Activated B cell treated with CpG ODN at 0.5 μM for 24 hours (primary cell): ENCODE data around the gene FIP1L1. TPM values are rescaled to one million over a fixed set of nuclear protein-coding genes. Genes with fewer than 3 reads are reported as not detected.

Experiments used
- ATAC-seq: fragments of 200-7000 bp; cut with Tn5 transposase; one replicate; pipeline ENCODE4 v1.10.0; 2021; ENCODE audit warnings: low read depth, mild to moderate bottlenecking, moderate library complexity
- CTCF ChIA-PET: fragments of 350-600 bp; sonication (Branson Sonifier 250); formaldehyde crosslinking; loops from one replicate; lab custom pipeline; 2021; ENCODE audit warnings: antibody characterized with exemption; lab: Charles Lee
- POLR2A ChIA-PET: fragments of 350-600 bp; sonication (Branson Sonifier 250); formaldehyde crosslinking; loops from one replicate; lab custom pipeline; 2021; ENCODE audit warnings: antibody characterized with exemption; lab: Charles Lee
- DNase-seq: peaks from one replicate; pipeline ENCODE4 v3.0.0; 2022
- H3K27ac Mint-ChIP-seq: one replicate; pipeline ENCODE4 v1.8.0; 2020; ENCODE audit warnings: mixed read lengths
- H3K27me3 Mint-ChIP-seq: one replicate; pipeline ENCODE4 v1.8.0; 2021; ENCODE audit warnings: mixed read lengths
- H3K36me3 Mint-ChIP-seq: one replicate; pipeline ENCODE4 v1.8.0; 2021; ENCODE audit warnings: low read depth, mixed read lengths
- H3K4me1 Mint-ChIP-seq: one replicate; pipeline ENCODE4 v1.8.0; 2021; ENCODE audit warnings: mixed read lengths
- H3K4me3 Mint-ChIP-seq: one replicate; pipeline ENCODE4 v1.8.0; 2020; ENCODE audit warnings: mild to moderate bottlenecking, mixed read lengths
- H3K9me3 Mint-ChIP-seq: one replicate; pipeline ENCODE4 v1.8.0; 2020; ENCODE audit warnings: mixed read lengths
- intact Hi-C: fragments of 100-400 bp; cut with micrococcal nuclease; formaldehyde crosslinking; loops from one replicate; pipeline ENCODE4 v1.15.1; 2024
- total RNA-seq: library from RNA; stranded (reverse); gene quantifications from 2 replicates; pipeline ENCODE4 v1.2.3, GENCODE V29; 2022
- TF ChIP-seq, protein P1 (sequence below): fragments of 200-600 bp; IDR thresholded peaks from one replicate; pipeline ENCODE4 v1.8.0; 2022; ENCODE audit warnings: antibody characterized with exemption, mild to moderate bottlenecking

FIP1L1 gene
- total RNA-seq, 1 donor from 2014 or later: 80.1 TPM

GRCh38 chr4:53422367-53422766, 44.9 kb downstream of the FIP1L1 start:
- Mint-ChIP-seq H3K27me3 (no peaks in the 10 kb centered on the region), H3K27ac (no peak overlapping the region), H3K9me3 (no peaks in the 10 kb centered on the region), H3K36me3 (peaks cover 47% of the 10 kb centered on the region), H3K4me1 (no peaks in the 10 kb centered on the region), H3K4me3 (no peak overlapping the region)
- ChIA-PET CTCF (interaction anchor here (1.0 kb wide), 1 partner anchor 811 kb away, joined by 3 read pairs; no protein-coding TSS in a partner anchor), POLR2A (no interaction called here)
- intact Hi-C loops: loop anchor here (10.0 kb wide), 1 partner anchor 382 kb away; no protein-coding TSS in a partner anchor
- ATAC-seq (no peak), DNase-seq (no peak)
- TF ChIP-seq, protein P1, sequence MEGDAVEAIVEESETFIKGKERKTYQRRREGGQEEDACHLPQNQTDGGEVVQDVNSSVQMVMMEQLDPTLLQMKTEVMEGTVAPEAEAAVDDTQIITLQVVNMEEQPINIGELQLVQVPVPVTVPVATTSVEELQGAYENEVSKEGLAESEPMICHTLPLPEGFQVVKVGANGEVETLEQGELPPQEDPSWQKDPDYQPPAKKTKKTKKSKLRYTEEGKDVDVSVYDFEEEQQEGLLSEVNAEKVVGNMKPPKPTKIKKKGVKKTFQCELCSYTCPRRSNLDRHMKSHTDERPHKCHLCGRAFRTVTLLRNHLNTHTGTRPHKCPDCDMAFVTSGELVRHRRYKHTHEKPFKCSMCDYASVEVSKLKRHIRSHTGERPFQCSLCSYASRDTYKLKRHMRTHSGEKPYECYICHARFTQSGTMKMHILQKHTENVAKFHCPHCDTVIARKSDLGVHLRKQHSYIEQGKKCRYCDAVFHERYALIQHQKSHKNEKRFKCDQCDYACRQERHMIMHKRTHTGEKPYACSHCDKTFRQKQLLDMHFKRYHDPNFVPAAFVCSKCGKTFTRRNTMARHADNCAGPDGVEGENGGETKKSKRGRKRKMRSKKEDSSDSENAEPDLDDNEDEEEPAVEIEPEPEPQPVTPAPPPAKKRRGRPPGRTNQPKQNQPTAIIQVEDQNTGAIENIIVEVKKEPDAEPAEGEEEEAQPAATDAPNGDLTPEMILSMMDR: no peak

DNA sequence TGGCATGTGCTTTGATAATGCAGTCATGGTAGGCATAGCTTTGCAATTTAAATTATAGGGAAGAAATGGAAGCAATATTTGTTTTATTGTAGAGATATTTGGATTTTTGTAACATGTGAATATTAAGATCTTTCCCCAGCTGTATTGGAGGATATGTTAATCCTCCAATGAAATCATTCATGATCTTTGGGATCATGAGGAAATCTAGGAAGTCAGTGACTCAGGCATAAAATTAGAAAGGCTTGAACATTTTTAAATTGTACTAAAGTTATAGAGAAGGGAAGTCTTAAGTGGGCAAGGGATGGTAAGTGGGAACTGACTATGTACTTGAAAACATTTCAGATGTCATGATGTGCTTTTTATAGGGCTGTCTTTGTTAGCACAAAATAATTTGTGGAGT, 46.8 kb downstream of the FIP1L1 start:
- peaks cover 55% of the 10 kb centered on the region for H3K36me3 Mint-ChIP-seq
- H3K27me3 Mint-ChIP-seq: no peaks in the 10 kb centered on the region
- intact Hi-C loops: loop anchor here (10.0 kb wide), 1 partner anchor 381 kb away; no protein-coding TSS in a partner anchor
- H3K4me1 Mint-ChIP-seq: no peaks in the 10 kb centered on the region
- TF ChIP-seq, protein P1: no peak
- DNase-seq (no peak), ATAC-seq (no peak)
- H3K27ac Mint-ChIP-seq: no peak overlapping the region
- no peaks in the 10 kb centered on the region for H3K9me3 Mint-ChIP-seq
- H3K4me3 Mint-ChIP-seq: no peak overlapping the region
- POLR2A ChIA-PET: no interaction called here
- CTCF ChIA-PET: interaction anchor here (0.5 kb wide), 1 partner anchor 1048 kb away, joined by 5 read pairs; no protein-coding TSS in a partner anchor

DNA sequence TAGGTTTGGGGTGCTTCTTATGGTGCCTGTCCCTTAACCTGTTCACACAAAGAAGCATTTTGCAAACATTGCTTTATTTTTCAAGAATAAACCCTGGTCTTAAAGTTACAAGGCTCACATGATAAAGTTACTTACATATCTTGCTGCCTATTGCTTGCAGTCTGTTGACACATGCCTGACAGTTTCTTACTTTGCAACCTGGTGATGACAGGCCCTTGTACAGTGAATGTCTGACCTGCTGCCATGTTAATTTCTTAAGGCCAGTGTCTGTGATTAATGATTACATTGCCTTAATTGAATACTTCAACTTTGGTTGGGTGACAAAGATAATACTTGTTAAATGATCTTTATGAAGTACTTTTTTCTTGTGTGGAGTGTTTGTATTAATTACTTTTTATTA, 49.9 kb downstream of the FIP1L1 start:
- ATAC-seq (no peak), DNase-seq (no peak)
- intact Hi-C loops: loop anchor here (5.0 to 10.0 kb wide), 2 partner anchors 35 to 377 kb away; no protein-coding TSS in a partner anchor
- no peak overlapping the region for H3K4me3 Mint-ChIP-seq
- TF ChIP-seq, protein P1: no peak
- CTCF ChIA-PET: no interaction called here
- peaks cover 68% of the 10 kb centered on the region for H3K36me3 Mint-ChIP-seq
- POLR2A ChIA-PET: no interaction called here
- no peaks in the 10 kb centered on the region for H3K27me3 Mint-ChIP-seq
- no peaks in the 10 kb centered on the region for H3K4me1 Mint-ChIP-seq
- no peaks in the 10 kb centered on the region for H3K9me3 Mint-ChIP-seq
- H3K27ac Mint-ChIP-seq: no peak overlapping the region

DNA sequence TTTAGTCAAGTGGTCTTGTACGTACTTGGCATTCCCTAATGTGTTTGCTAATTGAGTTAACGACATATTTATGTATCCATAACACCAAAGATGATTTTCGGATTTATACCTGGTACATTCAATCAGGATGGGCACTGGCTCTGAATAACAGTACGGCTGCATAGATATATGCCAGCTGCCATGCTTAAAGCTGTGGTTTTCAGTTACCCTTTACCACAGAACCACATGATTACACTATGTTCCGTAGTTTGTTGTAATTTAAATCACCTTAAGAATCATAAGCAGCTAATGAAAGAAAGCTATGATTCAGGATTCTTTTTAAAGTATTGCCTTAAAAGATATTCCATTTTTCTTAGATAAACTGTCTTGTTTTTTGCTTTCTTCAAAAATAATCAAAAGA, 53.6 kb downstream of the FIP1L1 start:
- ATAC-seq (no peak), DNase-seq (no peak)
- Mint-ChIP-seq H3K27me3 (no peaks in the 10 kb centered on the region), H3K4me3 (no peak overlapping the region), H3K9me3 (no peaks in the 10 kb centered on the region), H3K4me1 (no peaks in the 10 kb centered on the region), H3K27ac (no peak overlapping the region), H3K36me3 (peaks cover 69% of the 10 kb centered on the region)
- intact Hi-C loops: loop anchor here (10.0 kb wide), 1 partner anchor 236 kb away; no protein-coding TSS in a partner anchor
- POLR2A ChIA-PET: interaction anchor here (1.4 kb wide), 1 partner anchor 53 kb away, joined by 3 read pairs; the partner anchor contains the start of gene FIP1L1
- TF ChIP-seq, protein P1: no peak
- CTCF ChIA-PET: no interaction called here

DNA sequence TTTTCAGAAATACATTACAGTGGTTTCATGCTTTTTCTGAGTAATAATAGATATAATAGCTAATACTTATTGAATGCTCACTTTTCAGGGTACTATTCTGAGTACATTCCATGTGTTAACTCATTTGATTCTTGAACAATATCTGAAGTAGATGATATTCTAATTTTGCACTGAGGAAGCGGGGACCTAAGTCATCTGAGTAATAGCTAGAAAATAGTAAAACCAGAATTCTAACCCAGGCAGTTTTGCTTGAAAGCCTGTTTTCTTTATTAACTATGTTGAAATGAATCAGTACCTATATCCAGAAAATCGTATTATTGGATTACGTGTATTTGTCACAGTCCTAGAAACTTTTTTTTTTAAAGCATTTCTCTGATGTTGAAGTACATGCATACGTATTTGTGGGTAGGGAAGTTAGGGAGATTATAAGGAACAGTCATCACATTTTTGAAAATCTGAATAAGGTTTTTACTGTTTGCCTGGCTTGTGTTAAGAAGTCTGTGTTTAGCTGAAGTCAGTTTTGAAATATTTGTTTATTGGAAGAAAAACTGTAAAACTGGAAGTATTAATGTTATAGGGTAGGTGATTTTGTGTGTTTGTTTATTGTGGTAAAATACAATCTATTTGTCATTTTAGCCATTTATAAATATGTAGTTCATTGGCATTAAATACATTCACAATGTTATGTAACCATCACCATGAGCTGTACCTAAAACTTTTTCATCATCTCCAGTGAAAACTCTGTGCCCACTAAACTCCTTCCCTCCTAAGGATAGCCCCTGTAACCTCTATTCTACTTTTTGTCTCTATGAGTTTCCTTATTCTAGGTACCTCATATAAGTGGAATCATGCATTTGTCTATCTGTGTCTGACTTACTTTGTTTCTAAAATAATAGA, 55.3 kb downstream of the FIP1L1 start:
- peaks cover 65% of the 10 kb centered on the region for H3K36me3 Mint-ChIP-seq
- POLR2A ChIA-PET: interaction anchor here (0.7 kb wide), 1 partner anchor 23 kb away, joined by 7 read pairs; no protein-coding TSS in a partner anchor
- H3K9me3 Mint-ChIP-seq: no peaks in the 10 kb centered on the region
- no peak for DNase-seq
- H3K4me1 Mint-ChIP-seq: no peaks in the 10 kb centered on the region
- H3K27me3 Mint-ChIP-seq: no peaks in the 10 kb centered on the region
- no peak overlapping the region for H3K27ac Mint-ChIP-seq
- TF ChIP-seq, protein P1: no peak
- intact Hi-C loops: loop anchor here (10.0 kb wide), 1 partner anchor 238 kb away; no protein-coding TSS in a partner anchor
- H3K4me3 Mint-ChIP-seq: no peak overlapping the region
- CTCF ChIA-PET: no interaction called here
- no peak for ATAC-seq
